Measurements from ENCODE around the gene COASY. TPM values are rescaled to one million over a fixed set of nuclear protein-coding genes. Genes with fewer than 3 reads are reported as not detected.
"Not testable (repeated sequence)": the region's sequence is repeated elsewhere in the genome, so short reads cannot be mapped to it uniquely, and the experiment has no call there.

COASY gene
- total and polyA plus RNA-seq, 2 of the 4 experiments (the other 2 are of a cell fraction): 10.6 to 44.0 TPM

DNA sequence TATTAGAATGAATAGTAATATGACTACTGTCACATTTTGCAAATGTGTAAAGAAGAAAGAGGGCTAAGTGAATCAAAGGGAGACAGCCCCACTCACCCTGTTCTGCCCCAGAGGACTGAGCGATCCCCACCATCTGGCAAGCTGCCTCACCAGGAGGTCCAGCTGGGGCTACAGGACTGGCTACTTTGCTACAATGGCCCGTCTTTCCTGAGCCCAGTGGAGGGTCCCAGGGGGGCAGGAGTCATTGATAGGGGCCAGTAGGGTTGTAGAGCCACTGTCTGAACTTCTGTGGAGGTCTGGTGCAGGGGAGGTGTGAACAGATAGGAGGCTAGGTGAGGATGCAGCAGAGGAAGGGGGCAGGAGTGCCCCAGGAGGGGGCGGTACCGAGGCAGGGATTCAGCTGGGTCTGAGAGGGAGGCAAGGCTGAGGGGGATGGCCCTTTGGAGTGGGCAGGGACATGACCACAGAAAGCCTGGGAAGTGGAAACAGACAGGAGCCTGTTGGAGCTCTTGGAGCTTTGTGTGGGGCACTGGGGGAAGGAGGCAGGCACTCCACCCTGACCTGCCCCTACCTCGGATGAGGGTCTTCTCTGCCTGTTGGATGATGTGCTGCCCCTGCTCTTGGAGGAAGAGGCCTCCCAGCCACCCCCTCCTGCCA, 5.9 kb upstream of the COASY start:
- H3K4me1 ChIP-seq (ENCODE audit: control insufficient read depth, insufficient read depth, low read length); H2AK9ac ChIP-seq (replicated peaks; ENCODE audit: low read depth, low read length, poor library complexity); H2BK15ac ChIP-seq (ENCODE audit: low read depth, low read length); H3K56ac ChIP-seq (ENCODE audit: extremely low read depth, insufficient read depth, low read length); H4K20me1 ChIP-seq (ENCODE audit: insufficient read depth, low read length); H3K9me1 ChIP-seq (ENCODE audit: insufficient read depth, low read length); H2AFZ ChIP-seq (replicated peaks; ENCODE audit: low read length, poor library complexity); POLR2A ChIA-PET (ENCODE audit: unreplicated experiment); in situ Hi-C loops (cut with MboI; ENCODE audit: low sequenced_read_pairs); H3K14ac ChIP-seq (replicated peaks; ENCODE audit: low read depth, low read length); H2BK120ac ChIP-seq (ENCODE audit: low read depth, low read length); H3K4ac ChIP-seq (ENCODE audit: low read depth, low read length); H3K36me3 ChIP-seq (ENCODE audit: control insufficient read depth, insufficient read depth, low read length); H3K9me3 ChIP-seq (ENCODE audit: control insufficient read depth, insufficient read depth, low read length); intact Hi-C loops (cut with micrococcal nuclease); H3K9ac ChIP-seq (ENCODE audit: low read depth, low read length); H3K4me3 ChIP-seq (ENCODE audit: insufficient read depth, low read depth, low read length); H4K91ac ChIP-seq (ENCODE audit: insufficient read depth, low read depth, low read length); H3K18ac ChIP-seq (ENCODE audit: low read depth, low read length); CTCF ChIA-PET; H4K5ac ChIP-seq (ENCODE audit: low read depth, low read length); H2BK20ac ChIP-seq (ENCODE audit: low read depth, low read length); H4K8ac ChIP-seq (ENCODE audit: low read depth in 2 of 2, low read length in 2 of 2); H3K27me3 ChIP-seq (ENCODE audit: control insufficient read depth, insufficient read depth, low read length); H2AK5ac ChIP-seq (ENCODE audit: low read depth, low read length); H2BK5ac ChIP-seq (ENCODE audit: low read depth, low read length, poor library complexity, severe bottlenecking); H3K23ac ChIP-seq (ENCODE audit: low read depth, low read length); dilution Hi-C loops (cut with HindIII; ENCODE audit: low sequenced_read_pairs, unreplicated experiment); DNase-seq; BruUV-seq (replicated peaks); H3K4me2 ChIP-seq (ENCODE audit: low read depth, low read length); H3K27ac ChIP-seq (ENCODE audit: insufficient read depth, low read length): not testable (repeated sequence)
- ATAC-seq (ENCODE audit: low read depth): peak; percentile 22; the same call in 1 of the 2 replicates
- no CpG with 5 or more reads among the region's 5 CpGs for WGBS, 2 experiments (ENCODE audit: extremely low coverage in 2 of 2, insufficient read length in 1 of 2)
- H3K79me1 ChIP-seq (ENCODE audit: low read depth in 1 of 2, low read length in 2 of 2): peaks cover 12 to 42% of the 10 kb centered on the region in 2 experiments
- 0 out of 2 replicates have a peak, but pooled peaks have one; percentile 8 for TF ChIP-seq CTCF (conservative IDR thresholded peaks at IDR 0.05; ENCODE audit: low read depth, low read length)

All from IMR-90 (cell line).